RWPE1 (cell line): ENCODE measurements around the gene PDE4D.
"Not testable (repeated sequence)": the region's sequence is repeated elsewhere in the genome, so short reads cannot be mapped to it uniquely, and the experiment has no call there.

Experiments
- CTCF ChIA-PET: fragments of 350-600 bp; sonication (Branson Sonifier 250); formaldehyde crosslinking; extraction: SDS; loops from one replicate; lab custom pipeline; 2021; lab: Yijun Ruan, JAX
- POLR2A ChIA-PET: fragments of 400-600 bp; formaldehyde crosslinking; extraction: SDS; loops from one replicate; lab custom pipeline; 2020; ENCODE audit warnings: antibody characterized with exemption; ENCODE audit not compliant: low non-redundant PET; lab: Yijun Ruan, JAX
- DNase-seq: peaks from one replicate; pipeline ENCODE4 v3.0.0; 2012; ENCODE audit warnings: low spot score
- H3K27ac ChIP-seq: fragments of 450-650 bp; 2 replicates; pipeline ENCODE4 v1.5.1; 2017
- CTCF ChIP-seq: fragments of 450-650 bp; conservative IDR thresholded peaks from 2 replicates; pipeline ENCODE4 v1.5.1; 2017; ENCODE audit warnings: low read depth, mild to moderate bottlenecking

PDE4D gene

GRCh38 chr5:59575648-59576445, 317.7 kb downstream of the PDE4D start:
- CTCF ChIA-PET, result interaction anchor here (0.6 kb wide), 1 partner anchor 234 kb away, joined by 4 read pairs; no protein-coding TSS in a partner anchor
- DNase-seq, result no peak
- TF ChIP-seq CTCF, result no peak
- POLR2A ChIA-PET, result no interaction called here
- no peak overlapping the region for H3K27ac ChIP-seq

GRCh38 chr5:59573509-59573908, 320.0 kb downstream of the PDE4D start:
- POLR2A ChIA-PET, DNase-seq, CTCF ChIA-PET, H3K27ac ChIP-seq: not testable (repeated sequence)

GRCh38 chr5:59571067-59571466, 322.5 kb downstream of the PDE4D start:
- ChIA-PET POLR2A (no interaction called here), CTCF (no interaction called here)
- DNase-seq, result no peak
- TF ChIP-seq CTCF, result no peak
- no peak overlapping the region for H3K27ac ChIP-seq

GRCh38 chr5:59569608-59570334, 323.8 kb downstream of the PDE4D start:
- TF ChIP-seq CTCF, result no peak
- no peak for DNase-seq
- H3K27ac ChIP-seq, result no peak overlapping the region
- CTCF ChIA-PET, result interaction anchor here (0.6 kb wide), 1 partner anchor 22 kb away, joined by 3 read pairs; no protein-coding TSS in a partner anchor
- POLR2A ChIA-PET, result no interaction called here

- no peak overlapping the region for H3K27ac ChIP-seq
- CTCF ChIA-PET, result interaction anchor here (0.6 kb wide), 1 partner anchor 22 kb away, joined by 3 read pairs; no protein-coding TSS in a partner anchor
- no peak for DNase-seq
Measured at GRCh38 chr5:59569158-59569557, 324.4 kb downstream of the PDE4D start.

GRCh38 chr5:59568161-59568560, 325.4 kb downstream of the PDE4D start:
- no peak for TF ChIP-seq CTCF
- POLR2A ChIA-PET, result no interaction called here
- H3K27ac ChIP-seq, result no peak overlapping the region
- DNase-seq, result no peak
- CTCF ChIA-PET, result no interaction called here

More at GRCh38 chr5:59569158-59569557, 324.4 kb downstream of the PDE4D start:
- TF ChIP-seq CTCF, result no peak
- POLR2A ChIA-PET, result no interaction called here
